ENCODE measurements around the gene AKNAD1. TPM values are rescaled to one million over a fixed set of nuclear protein-coding genes. Genes with fewer than 3 reads are reported as not detected.

Gene AKNAD1
- total RNA-seq, 1 donor from 2014 or later = not detected

DNA sequence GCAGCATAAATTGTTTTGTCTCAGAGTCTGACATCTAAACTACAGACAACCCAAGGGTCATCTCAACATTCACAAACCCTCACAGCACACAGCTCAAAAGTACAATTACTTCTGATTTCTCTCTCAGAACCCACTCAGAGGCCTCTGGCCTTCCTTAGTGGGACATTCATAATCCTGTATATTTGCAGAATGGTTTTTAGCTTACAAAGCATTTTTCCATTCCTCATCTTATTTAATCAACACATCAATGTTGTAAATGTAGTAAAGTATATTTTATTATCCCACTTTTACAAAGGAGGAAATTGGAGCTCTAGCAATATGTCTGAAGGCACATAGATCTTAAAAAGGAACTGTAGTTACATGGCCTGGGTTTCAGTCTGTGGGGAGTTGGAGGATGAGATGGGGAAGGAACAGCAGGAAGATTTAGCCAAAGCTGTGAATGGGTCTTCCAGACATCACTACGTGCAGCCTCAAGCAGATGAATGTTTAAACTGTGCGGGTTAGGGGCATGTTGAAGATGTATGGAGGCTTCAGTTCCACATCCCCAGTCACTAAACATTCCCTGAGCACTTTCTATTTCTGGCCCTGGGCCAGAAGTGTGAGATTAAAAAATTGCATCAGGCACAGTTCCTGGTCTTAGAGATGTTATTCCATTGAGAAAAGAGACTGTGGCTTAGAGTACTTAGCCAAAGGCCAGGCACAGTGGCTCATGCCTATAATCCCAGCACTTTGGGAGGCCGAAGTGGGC is 13.3 kb downstream of the AKNAD1 start:
- Mint-ChIP-seq H3K9me3 (ENCODE audit: unreplicated experiment) (no peaks in the 10 kb centered on the region), H3K4me3 (ENCODE audit: unreplicated experiment) (no peak overlapping the region), H3K4me1 (ENCODE audit: unreplicated experiment) (no peaks in the 10 kb centered on the region), H3K27me3 (ENCODE audit: unreplicated experiment) (no peaks in the 10 kb centered on the region), H3K36me3 (ENCODE audit: low read depth, unreplicated experiment) (no peaks in the 10 kb centered on the region), H3K27ac (ENCODE audit: unreplicated experiment) (no peak overlapping the region)
- no peak for TF ChIP-seq CTCF (IDR thresholded peaks at IDR 0.05; ENCODE audit: unreplicated experiment)
- DNase-seq (ENCODE audit: low spot score) = no peak

GRCh38 chr1:108842525-108843181 is 14.2 kb downstream of the AKNAD1 start:
- H3K27ac Mint-ChIP-seq (ENCODE audit: unreplicated experiment) = no peak overlapping the region

DNA sequence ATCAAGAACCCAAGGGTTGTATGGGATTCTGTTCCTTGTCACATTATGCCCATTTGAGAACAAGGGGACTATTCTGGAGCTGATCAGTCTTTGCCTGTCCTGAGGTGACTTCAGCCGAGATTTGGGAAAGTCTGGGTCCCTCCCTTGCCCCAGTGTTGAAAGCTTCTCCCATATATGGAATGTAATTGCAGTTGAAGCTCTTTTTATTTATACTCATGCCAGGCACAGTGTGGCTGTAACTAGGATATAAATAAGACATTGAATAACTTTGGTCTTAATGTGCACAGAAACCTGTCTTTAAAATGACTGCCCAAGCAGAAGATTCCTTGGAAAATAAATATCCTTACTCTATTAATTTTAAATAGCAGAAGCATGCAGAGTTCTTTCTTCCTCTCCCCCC is 15.2 kb downstream of the AKNAD1 start:
- H3K36me3 Mint-ChIP-seq (ENCODE audit: low read depth, unreplicated experiment) = no peaks in the 10 kb centered on the region
- H3K4me1 Mint-ChIP-seq (ENCODE audit: unreplicated experiment) = no peaks in the 10 kb centered on the region
- TF ChIP-seq CTCF (IDR thresholded peaks at IDR 0.05; ENCODE audit: unreplicated experiment) = no peak
- DNase-seq (ENCODE audit: low spot score) = no peak
- H3K27ac Mint-ChIP-seq (ENCODE audit: unreplicated experiment) = no peak overlapping the region
- no peaks in the 10 kb centered on the region for H3K27me3 Mint-ChIP-seq (ENCODE audit: unreplicated experiment)
- H3K9me3 Mint-ChIP-seq (ENCODE audit: unreplicated experiment) = no peaks in the 10 kb centered on the region
- H3K4me3 Mint-ChIP-seq (ENCODE audit: unreplicated experiment) = no peak overlapping the region

More at GRCh38 chr1:108842525-108843181, 14.2 kb downstream of the AKNAD1 start:
- Mint-ChIP-seq H3K9me3 (ENCODE audit: unreplicated experiment) (no peaks in the 10 kb centered on the region), H3K4me3 (ENCODE audit: unreplicated experiment) (no peak overlapping the region), H3K27me3 (ENCODE audit: unreplicated experiment) (no peaks in the 10 kb centered on the region), H3K4me1 (ENCODE audit: unreplicated experiment) (no peaks in the 10 kb centered on the region), H3K36me3 (ENCODE audit: low read depth, unreplicated experiment) (no peaks in the 10 kb centered on the region)
- no peak for DNase-seq (ENCODE audit: low spot score)
- TF ChIP-seq CTCF (IDR thresholded peaks at IDR 0.05; ENCODE audit: unreplicated experiment) = no peak

GRCh38 chr1:108832929-108833328 is 24.0 kb downstream of the AKNAD1 start:
- H3K9me3 Mint-ChIP-seq (ENCODE audit: unreplicated experiment) = no peaks in the 10 kb centered on the region
- no peak overlapping the region for H3K4me3 Mint-ChIP-seq (ENCODE audit: unreplicated experiment)
- H3K27ac Mint-ChIP-seq (ENCODE audit: unreplicated experiment) = no peak overlapping the region
- no peak for DNase-seq (ENCODE audit: low spot score)
- no peak for TF ChIP-seq CTCF (IDR thresholded peaks at IDR 0.05; ENCODE audit: unreplicated experiment)
- H3K4me1 Mint-ChIP-seq (ENCODE audit: unreplicated experiment) = peaks cover 14% of the 10 kb centered on the region
- peaks cover 4% of the 10 kb centered on the region for H3K27me3 Mint-ChIP-seq (ENCODE audit: unreplicated experiment)
- H3K36me3 Mint-ChIP-seq (ENCODE audit: low read depth, unreplicated experiment) = no peaks in the 10 kb centered on the region

- TF ChIP-seq CTCF (IDR thresholded peaks at IDR 0.05; ENCODE audit: unreplicated experiment) = no peak
- no peaks in the 10 kb centered on the region for H3K9me3 Mint-ChIP-seq (ENCODE audit: unreplicated experiment)
- H3K36me3 Mint-ChIP-seq (ENCODE audit: low read depth, unreplicated experiment) = no peaks in the 10 kb centered on the region
- no peak for DNase-seq (ENCODE audit: low spot score)
- no peak overlapping the region for H3K4me3 Mint-ChIP-seq (ENCODE audit: unreplicated experiment)
- peaks cover 17% of the 10 kb centered on the region for H3K4me1 Mint-ChIP-seq (ENCODE audit: unreplicated experiment)
- peaks cover 4% of the 10 kb centered on the region for H3K27me3 Mint-ChIP-seq (ENCODE audit: unreplicated experiment)
- H3K27ac Mint-ChIP-seq (ENCODE audit: unreplicated experiment) = peak overlapping the region; percentile 42
These were observed 25.7 kb downstream of the AKNAD1 start for GRCh38 chr1:108831225-108831624.
